Middle frontal gyrus (tissue), 1 donor: Measurements from ENCODE around the gene AP3B2.

ENCODE experiments used
- DNase-seq: peaks from one replicate; pipeline ENCODE4 v3.0.0-alpha.2; 2015; ENCODE audit warnings: low spot score; ENCODE audit errors: extremely low spot score

Gene AP3B2

DNA sequence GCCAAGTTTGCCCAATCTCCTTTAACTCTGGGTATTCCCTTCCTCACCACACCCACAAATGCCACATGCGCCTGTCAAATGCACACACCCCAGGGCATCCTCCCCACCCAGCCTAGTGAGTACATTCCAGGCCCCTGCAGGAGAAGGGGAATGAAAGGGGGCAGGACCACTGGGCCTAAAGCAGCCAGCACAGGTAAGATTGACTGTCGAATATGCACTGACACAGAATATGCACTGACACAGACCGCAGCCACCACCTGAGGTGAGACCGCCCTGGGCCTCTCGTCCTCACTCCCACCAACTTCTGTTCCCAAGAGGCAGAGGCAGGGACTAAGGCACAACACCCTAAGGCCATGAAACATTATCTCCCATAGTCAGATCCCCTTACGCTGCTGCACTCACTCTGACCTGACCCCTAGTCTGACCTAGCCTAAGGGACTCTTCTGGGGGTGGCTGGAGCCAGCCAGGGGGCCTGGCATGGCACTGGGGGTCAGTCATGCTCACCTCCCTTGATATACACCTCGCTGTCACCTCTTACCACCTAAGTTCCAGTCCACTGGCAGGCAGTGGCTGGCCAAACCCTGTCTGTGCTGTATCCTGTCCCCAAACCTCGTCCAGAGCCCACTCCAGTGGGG is 10.8 kb downstream of the AP3B2 start:
- no peak for DNase-seq

GRCh38 chr15:82697735-82698407 is 11.8 kb downstream of the AP3B2 start:
- no peak for DNase-seq

GRCh38 chr15:82692171-82692570 is 17.5 kb downstream of the AP3B2 start:
- DNase-seq, result no peak

DNA sequence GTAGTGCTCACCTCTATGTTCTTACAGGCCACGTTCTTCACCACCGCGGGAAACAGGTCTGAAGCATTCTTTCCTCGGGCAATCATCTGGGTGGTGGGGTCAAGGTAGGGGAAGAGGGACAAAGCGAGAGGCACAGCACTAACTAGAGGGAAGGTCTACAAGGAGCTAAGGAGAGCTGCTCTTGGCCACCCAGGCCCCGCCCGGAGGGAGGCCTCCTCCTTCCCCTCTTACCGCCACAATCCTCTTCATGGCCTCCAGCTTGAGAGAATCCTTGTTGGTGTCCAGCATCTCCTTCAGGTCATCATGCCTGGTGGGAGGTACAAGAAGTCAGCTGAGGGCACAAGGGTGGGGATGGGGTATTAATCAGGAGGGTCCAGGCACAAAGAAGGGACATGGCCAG is 20.5 kb downstream of the AP3B2 start:
- no peak for DNase-seq

DNA sequence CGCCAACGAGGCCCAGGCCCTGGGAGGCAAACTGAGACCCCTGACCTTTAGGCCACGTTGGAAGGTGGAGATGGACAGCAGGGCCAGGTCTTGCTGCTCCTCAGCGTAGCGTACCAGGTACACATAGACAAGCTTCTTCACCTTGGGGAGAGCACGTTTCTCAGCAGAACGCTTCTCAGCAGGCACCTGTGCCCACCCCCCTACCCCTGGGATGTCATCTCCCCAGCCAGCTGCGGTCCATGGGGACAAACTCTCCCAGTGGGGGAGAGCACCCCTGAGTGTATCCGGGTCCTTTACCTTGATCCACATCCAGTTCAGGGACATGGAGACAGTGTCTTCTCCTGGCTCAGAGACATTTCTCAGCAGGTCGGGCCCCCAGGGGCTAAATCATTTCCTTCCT is 21.0 kb downstream of the AP3B2 start:
- DNase-seq, result no peak

GRCh38 chr15:82681371-82681770 is 28.3 kb downstream of the AP3B2 start:
- DNase-seq, result no peak

GRCh38 chr15:82680200-82681102 is 29.2 kb downstream of the AP3B2 start:
- no peak for DNase-seq

DNA sequence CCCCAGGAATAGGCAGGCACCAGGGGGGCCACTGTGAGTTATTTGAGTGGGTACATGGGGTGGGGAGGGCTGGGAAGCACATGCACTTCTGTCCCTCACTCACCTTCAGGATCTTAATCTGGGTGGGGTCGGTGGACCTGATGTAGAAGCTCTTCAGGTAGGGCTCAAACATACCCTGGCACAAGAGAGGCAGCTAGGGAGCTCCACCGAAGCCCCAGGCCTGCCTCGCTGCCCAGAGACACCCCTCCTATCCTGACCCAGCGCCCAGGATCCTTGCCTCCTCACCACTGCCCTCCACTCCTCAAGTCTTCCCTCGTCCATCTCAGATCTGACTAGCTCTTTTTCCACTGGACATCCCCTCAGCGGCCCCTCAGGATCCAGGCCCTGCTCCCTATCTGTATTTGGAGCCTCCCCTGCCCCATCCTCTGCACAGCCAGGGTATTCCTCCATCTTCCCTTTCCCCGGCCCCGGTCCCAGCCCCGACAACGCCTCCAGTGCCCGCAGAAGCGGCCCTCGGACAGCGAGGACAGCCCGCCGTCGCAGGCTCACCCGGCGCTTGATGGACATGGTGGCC is 30.0 kb downstream of the AP3B2 start:
- no peak for DNase-seq

GRCh38 chr15:82677720-82678323 is 31.9 kb downstream of the AP3B2 start:
- DNase-seq, result no peak

- no peak for DNase-seq
Measured at GRCh38 chr15:82674873-82675272, 34.8 kb downstream of the AP3B2 start.

- DNase-seq, result no peak
Measured at GRCh38 chr15:82670699-82671098, 39.0 kb downstream of the AP3B2 start.

- no peak for DNase-seq
Measured at GRCh38 chr15:82666606-82667005, 43.1 kb downstream of the AP3B2 start.

DNA sequence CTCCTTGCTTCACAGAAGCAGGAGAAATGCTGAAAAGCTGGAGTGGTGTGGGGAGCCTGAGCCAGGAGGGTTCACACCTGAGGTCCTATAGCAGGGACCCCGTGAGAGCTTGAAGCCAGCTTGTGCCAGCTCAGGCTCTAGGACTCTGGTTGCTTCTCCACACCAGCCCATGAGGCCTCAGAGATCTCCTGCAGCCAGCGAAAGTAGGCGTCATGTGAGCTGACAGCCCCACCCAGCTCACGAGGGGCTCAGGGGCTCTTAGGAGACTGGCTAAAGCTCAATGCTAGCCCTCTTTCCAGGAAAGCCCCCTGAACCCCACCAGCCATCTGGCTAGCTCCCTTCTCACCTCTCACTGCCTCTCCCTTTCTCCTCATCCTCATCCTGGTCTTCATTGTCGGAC is 45.7 kb downstream of the AP3B2 start:
- no peak for DNase-seq

- DNase-seq, result no peak
Measured at GRCh38 chr15:82663186-82663600, 46.5 kb downstream of the AP3B2 start.

- DNase-seq, result no peak
Measured at GRCh38 chr15:82662641-82663040, 47.0 kb downstream of the AP3B2 start.

DNA sequence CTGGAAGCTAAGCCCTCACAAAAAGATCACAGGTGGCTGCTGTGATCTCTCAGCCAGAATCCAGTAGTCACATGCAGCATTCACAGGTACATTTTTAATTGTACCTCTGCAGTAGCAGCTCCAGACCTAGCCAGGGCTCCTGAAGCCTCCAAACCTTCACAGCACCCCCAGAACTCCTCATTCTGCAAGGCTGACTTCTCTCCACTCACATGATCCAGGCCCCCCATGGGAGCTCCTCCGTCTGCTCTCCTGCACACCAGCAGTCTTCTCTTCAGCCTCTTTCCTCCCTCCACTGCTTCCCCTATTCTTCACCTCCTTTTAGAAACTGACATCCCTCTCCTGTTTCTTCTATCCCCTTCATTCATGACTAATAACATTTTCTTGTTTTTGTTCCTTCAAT is 49.3 kb downstream of the AP3B2 start:
- DNase-seq, result no peak

DNA sequence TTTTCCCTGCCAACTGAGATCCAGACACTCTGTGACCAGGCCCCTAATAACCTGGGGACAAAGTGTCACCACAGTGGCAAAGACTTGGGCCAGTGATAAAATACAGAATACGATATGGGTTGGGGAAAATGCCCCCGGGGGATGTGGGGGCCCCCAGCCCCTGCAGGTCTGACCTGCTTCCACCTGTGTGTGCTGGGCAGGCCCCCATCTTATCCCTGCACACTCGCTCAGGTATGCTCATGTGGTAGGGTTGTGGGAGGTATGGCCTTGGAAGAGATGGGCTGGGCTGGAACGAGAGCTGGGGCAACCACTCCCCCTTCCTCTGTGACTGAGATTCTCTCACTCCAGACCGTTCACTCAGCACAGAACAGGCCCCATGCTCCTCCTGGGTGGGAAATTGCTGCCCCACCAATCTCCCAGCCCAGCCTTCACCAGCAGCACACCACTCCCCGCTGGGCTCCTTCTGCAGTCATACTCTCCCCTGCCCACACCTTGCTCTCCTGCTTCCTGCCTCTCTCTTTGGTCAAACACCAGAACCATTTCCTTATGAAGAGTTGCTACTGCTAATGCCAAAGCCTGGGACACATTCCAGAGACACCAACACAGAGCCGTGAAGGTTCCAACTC is 52.9 kb downstream of the AP3B2 start:
- no peak for DNase-seq

DNA sequence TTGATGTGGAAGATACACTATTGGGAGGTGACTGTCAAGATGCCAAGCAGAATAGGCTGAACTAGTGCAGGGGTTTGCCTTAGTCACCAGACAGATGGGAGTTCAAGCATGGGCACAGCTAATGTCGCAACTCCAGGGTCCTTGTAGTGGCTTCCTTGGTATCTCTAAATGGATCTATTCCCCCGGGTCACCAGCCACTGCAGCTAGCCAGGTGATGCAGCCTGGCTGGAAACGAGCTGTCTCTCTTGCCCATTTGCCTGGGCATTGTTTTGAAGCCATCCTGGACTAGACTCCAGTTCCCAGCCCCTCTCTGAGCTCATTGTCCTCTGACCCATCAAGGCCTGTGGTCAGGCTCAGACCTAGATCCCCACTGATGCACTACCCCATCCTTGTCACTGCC is 54.1 kb downstream of the AP3B2 start:
- DNase-seq, result no peak

DNA sequence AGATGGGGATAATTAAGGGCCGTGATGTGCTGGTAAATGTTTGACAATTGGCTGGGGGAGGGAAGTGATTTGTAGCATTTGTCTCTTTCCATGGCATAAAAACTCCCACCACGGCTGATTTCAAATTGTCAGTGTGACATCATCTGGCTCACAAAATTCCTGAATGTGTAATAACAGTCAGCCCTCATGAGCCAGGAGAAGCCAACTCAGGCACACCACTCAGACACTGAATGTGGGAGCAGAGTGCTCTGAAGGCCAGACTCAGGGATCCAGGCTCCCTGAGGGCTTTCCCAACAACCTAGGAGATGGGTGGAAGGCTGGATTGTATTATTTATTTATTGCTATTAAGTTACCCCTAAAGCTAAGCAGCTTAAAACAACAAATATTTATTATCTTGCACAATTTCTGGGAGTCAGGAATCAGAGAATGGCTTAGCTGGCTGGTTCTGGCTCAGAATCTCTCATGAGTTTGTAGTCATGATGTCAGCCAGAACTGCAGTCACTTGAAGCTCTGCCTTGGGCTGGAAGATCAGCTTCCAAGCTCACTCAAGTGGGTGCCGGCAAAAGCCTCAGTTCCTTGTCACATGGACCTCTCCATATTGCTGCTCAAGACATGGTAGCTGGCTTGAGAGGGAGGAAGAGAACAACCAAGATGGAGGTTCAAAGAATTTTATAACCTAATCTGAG is 56.0 kb downstream of the AP3B2 start:
- no peak for DNase-seq

GRCh38 chr15:82651708-82652107 is 58.0 kb downstream of the AP3B2 start:
- DNase-seq, result no peak
